Fibroblast of lung (primary cell): Measurements from ENCODE around the gene TBX19. TPM values are rescaled to one million over a fixed set of nuclear protein-coding genes. Genes with fewer than 3 reads are reported as not detected.

Source experiments
- DNase-seq, 2 donors: peaks; one replicate each; pipeline versions ENCODE4 v3.0.0 to v3.0.0-alpha.2; 2010; ENCODE audit warnings: low read depth in 2 of 2
- H2AFZ ChIP-seq: 2 replicates; pipeline ENCODE4 v1.5.1; 2012; ENCODE audit warnings: low read length, control low read depth, inconsistent platforms
- H3K27ac ChIP-seq: 2 replicates; pipeline ENCODE4 v1.5.1; 2011; ENCODE audit warnings: low read length, control low read depth; ENCODE audit not compliant: insufficient read depth
- H3K27me3 ChIP-seq: 2 replicates; pipeline ENCODE4 v1.5.1; 2011; ENCODE audit warnings: mild to moderate bottlenecking, low read length; ENCODE audit not compliant: control insufficient read depth, insufficient read depth
- H3K36me3 ChIP-seq: 2 replicates; pipeline ENCODE4 v1.5.1; 2011; ENCODE audit warnings: low read length; ENCODE audit not compliant: control insufficient read depth, insufficient read depth
- H3K4me1 ChIP-seq: 2 replicates; pipeline ENCODE4 v1.5.1; 2011; ENCODE audit warnings: low read length; ENCODE audit not compliant: control insufficient read depth, insufficient read depth; ENCODE audit errors: extremely low read depth
- H3K4me2 ChIP-seq: 2 replicates; pipeline ENCODE4 v1.5.1; 2011; ENCODE audit warnings: low read length, control low read depth; ENCODE audit not compliant: insufficient read depth; ENCODE audit errors: extremely low read depth
- H3K4me3 ChIP-seq, 4 experiments: fragments of 200-600 bp in 1 of 4; sonication (generic) in 1 of 4; replicated peaks in 1 of 4; 2 replicates each; pipeline ENCODE4 v1.5.1; 2011 to 2016; ENCODE audit warnings: low read length in 4 of 4, low read depth in 3 of 4, mild to moderate bottlenecking in 3 of 4, control low read depth in 2 of 4, inconsistent platforms in 1 of 4, mixed read lengths in 1 of 4; ENCODE audit not compliant: insufficient read depth in 1 of 4; ENCODE audit errors: control extremely low read depth in 1 of 4
- H3K79me2 ChIP-seq: 2 replicates; pipeline ENCODE4 v1.5.1; 2012; ENCODE audit warnings: mild to moderate bottlenecking, low read length, inconsistent platforms; ENCODE audit not compliant: control insufficient read depth, insufficient read depth
- H3K9ac ChIP-seq: 2 replicates; pipeline ENCODE4 v1.5.1; 2011; ENCODE audit warnings: mild to moderate bottlenecking, low read length, control low read depth; ENCODE audit not compliant: insufficient read depth
- H3K9me3 ChIP-seq: 2 replicates; pipeline ENCODE4 v1.5.1; 2012; ENCODE audit warnings: low read depth, low read length; ENCODE audit not compliant: control insufficient read depth, insufficient read depth
- H4K20me1 ChIP-seq: 2 replicates; pipeline ENCODE4 v1.5.1; 2011; ENCODE audit warnings: low read length; ENCODE audit not compliant: control insufficient read depth, insufficient read depth; ENCODE audit errors: extremely low read depth
- EZH2 ChIP-seq: IDR thresholded peaks from 2 replicates; pipeline ENCODE4 v1.5.1; 2012; ENCODE audit warnings: low read length, control low read depth, mild to moderate bottlenecking; ENCODE audit errors: missing control alignments
- polyA plus RNA-seq, 2 donors: library from polyadenylated mRNA; depleted of rRNA in 1 of 2; stranded (reverse) in 1 of 2; unstranded in 1 of 2; fragments of >200 nt; gene quantifications; 2 replicates each; pipeline ENCODE4 v1.2.1, GENCODE V29; 2011 to 2012; ENCODE audit warnings: missing spikeins in 1 of 2
- total RNA-seq: library from RNA; depleted of rRNA; stranded (reverse); fragments of >200 nt; gene quantifications from 2 replicates; pipeline ENCODE4 v1.2.1, GENCODE V29; 2014
- TF ChIP-seq, protein P1 (sequence below), 2 donors: IDR thresholded peaks in 1 of 2; conservative IDR thresholded peaks in 1 of 2; 1 replicate in 1 of 2; 2 replicates in 1 of 2; pipeline ENCODE4 v1.5.1; 2011 to 2012; ENCODE audit warnings: low read length in 2 of 2, control low read depth in 1 of 2, inconsistent platforms in 1 of 2, low read depth in 1 of 2, mild to moderate bottlenecking in 1 of 2

Gene TBX19
- total and polyA plus RNA-seq, 2 donors (not counting 1 experiment from before 2014, with no cell fraction given), result 0.94 to 1.2 TPM

DNA sequence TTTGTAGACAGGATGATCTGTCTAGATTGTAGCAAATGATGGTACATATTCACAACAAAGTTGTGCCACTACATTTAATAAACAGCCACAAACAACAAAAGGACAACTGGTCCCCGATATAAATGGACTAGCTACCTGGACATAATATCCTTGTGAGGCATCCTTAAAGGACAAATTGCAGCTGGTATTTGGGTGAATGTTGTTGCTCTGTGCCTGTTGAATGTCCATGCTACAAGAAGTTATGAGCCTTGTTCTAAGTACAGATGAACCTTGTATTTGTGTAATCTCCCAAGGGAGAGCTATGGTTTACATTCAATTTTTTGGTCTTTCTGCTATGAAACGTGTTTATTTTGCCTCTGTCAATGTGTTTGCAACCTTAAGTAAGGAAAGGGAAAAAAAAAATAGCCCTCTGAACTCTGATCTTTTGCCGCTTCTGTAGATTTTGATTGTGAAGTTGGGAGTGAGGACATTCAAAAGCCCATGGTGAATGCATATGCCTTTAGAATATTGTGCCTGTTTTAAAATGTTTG, 28.4 kb upstream of the TBX19 start:
- H3K9ac ChIP-seq, result no peak overlapping the region
- H3K4me1 ChIP-seq, result no peaks in the 10 kb centered on the region
- no peak overlapping the region for H3K27ac ChIP-seq
- DNase-seq, result no peak
- no peaks in the 10 kb centered on the region for H3K36me3 ChIP-seq
- H3K4me2 ChIP-seq, result no peak overlapping the region
- no peaks in the 10 kb centered on the region for H3K79me2 ChIP-seq
- no peaks in the 10 kb centered on the region for H3K27me3 ChIP-seq
- no peak overlapping the region for H3K4me3 ChIP-seq
- TF ChIP-seq, protein P1, sequence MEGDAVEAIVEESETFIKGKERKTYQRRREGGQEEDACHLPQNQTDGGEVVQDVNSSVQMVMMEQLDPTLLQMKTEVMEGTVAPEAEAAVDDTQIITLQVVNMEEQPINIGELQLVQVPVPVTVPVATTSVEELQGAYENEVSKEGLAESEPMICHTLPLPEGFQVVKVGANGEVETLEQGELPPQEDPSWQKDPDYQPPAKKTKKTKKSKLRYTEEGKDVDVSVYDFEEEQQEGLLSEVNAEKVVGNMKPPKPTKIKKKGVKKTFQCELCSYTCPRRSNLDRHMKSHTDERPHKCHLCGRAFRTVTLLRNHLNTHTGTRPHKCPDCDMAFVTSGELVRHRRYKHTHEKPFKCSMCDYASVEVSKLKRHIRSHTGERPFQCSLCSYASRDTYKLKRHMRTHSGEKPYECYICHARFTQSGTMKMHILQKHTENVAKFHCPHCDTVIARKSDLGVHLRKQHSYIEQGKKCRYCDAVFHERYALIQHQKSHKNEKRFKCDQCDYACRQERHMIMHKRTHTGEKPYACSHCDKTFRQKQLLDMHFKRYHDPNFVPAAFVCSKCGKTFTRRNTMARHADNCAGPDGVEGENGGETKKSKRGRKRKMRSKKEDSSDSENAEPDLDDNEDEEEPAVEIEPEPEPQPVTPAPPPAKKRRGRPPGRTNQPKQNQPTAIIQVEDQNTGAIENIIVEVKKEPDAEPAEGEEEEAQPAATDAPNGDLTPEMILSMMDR (conservative IDR thresholded peaks at IDR 0.05 in 1 of 2, IDR thresholded peaks at IDR 0.05 in 1 of 2; ENCODE audit: low read depth in 1 of 2, low read length in 2 of 2), result no peak
- no peak for TF ChIP-seq EZH2
- H3K9me3 ChIP-seq, result no peaks in the 10 kb centered on the region
- H2AFZ ChIP-seq, result no peak overlapping the region
- no peaks in the 10 kb centered on the region for H4K20me1 ChIP-seq

DNA sequence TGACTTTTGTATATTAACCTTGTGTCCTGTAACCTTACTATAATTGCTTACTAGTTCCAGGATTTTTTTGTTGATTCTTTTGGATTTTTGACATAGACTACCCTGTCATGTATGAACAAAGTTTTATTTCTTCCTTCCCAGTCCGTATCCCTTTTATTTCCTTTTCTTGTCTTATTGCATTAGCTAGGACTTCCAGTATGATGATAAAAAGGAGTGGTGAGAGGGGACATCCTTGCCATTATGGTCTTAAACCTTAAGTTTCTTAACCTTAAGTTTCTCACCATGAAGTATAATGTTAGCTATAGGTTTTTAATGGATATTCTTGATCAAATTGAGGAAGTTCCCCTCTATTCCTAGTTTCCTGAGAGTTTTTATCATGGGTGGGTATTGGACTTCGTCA, 24.5 kb upstream of the TBX19 start:
- no peaks in the 10 kb centered on the region for H3K9me3 ChIP-seq
- no peak for DNase-seq
- peaks cover 2% of the 10 kb centered on the region for H3K4me1 ChIP-seq
- H3K4me2 ChIP-seq, result no peak overlapping the region
- H3K9ac ChIP-seq, result no peak overlapping the region
- no peak overlapping the region for H3K27ac ChIP-seq
- no peaks in the 10 kb centered on the region for H3K27me3 ChIP-seq
- H3K4me3 ChIP-seq, result no peak overlapping the region
- H2AFZ ChIP-seq, result no peak overlapping the region
- H4K20me1 ChIP-seq, result no peaks in the 10 kb centered on the region
- TF ChIP-seq, protein P1 (conservative IDR thresholded peaks at IDR 0.05 in 1 of 2, IDR thresholded peaks at IDR 0.05 in 1 of 2; ENCODE audit: low read depth in 1 of 2, low read length in 2 of 2), result no peak
- TF ChIP-seq EZH2, result no peak
- no peaks in the 10 kb centered on the region for H3K79me2 ChIP-seq
- H3K36me3 ChIP-seq, result no peaks in the 10 kb centered on the region

DNA sequence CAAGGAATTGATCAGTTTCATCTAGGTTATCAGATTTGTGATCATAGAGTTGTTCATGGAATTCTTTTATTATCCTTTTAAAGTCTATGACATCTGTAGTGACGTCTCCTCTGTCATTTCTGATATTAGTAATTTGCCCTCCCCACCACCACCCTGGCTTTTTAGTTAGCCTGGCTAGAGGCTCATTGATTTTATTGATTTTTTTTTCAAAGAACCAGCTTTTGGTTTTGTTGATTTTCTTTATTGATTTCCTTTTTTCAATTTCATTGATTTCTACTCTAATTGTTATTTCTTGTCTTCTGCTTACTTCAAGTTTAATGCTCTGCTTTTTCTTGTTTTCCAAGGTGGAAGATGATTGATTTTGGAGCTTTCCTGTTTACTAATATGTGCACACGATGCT, 23.3 kb upstream of the TBX19 start:
- Histone ChIP-seq H3K4me3 (no peak overlapping the region), H3K79me2 (no peaks in the 10 kb centered on the region), H3K4me1 (peaks cover 2% of the 10 kb centered on the region), H2AFZ (no peak overlapping the region), H3K9me3 (no peaks in the 10 kb centered on the region), H3K9ac (no peak overlapping the region), H3K27me3 (no peaks in the 10 kb centered on the region), H3K4me2 (no peak overlapping the region), H3K27ac (no peak overlapping the region), H4K20me1 (no peaks in the 10 kb centered on the region), H3K36me3 (no peaks in the 10 kb centered on the region)
- no peak for DNase-seq
- no peak for TF ChIP-seq EZH2
- TF ChIP-seq, protein P1 (conservative IDR thresholded peaks at IDR 0.05 in 1 of 2, IDR thresholded peaks at IDR 0.05 in 1 of 2; ENCODE audit: low read depth in 1 of 2, low read length in 2 of 2), result no peak
